SU-DHL-6 (cell line): ENCODE measurements around the gene ZMYND8.

Source experiments
- CTCF ChIP-seq: fragments of 200-600 bp; sonication (generic); IDR thresholded peaks from one replicate; pipeline ENCODE4 v1.5.1; 2017; ENCODE audit warnings: antibody characterized with exemption, mild to moderate bottlenecking, low read length, moderate library complexity; ENCODE audit not compliant: insufficient read depth, poor library complexity, severe bottlenecking
- EZH2phosphoT487 ChIP-seq: fragments of 200-600 bp; sonication (generic), shearing (Covaris generic); conservative IDR thresholded peaks from 2 replicates; pipeline ENCODE4 v1.6.1; 2018; ENCODE audit warnings: mild to moderate bottlenecking, antibody characterized with exemption, low read length, moderate library complexity, mixed read lengths

GRCh38 chr20:47224300-47224791 is 132.2 kb downstream of the ZMYND8 start:
- TF ChIP-seq EZH2phosphoT487 (no peak), CTCF (no peak)
